VCaP (cell line): ENCODE measurements around the gene PSMG4.
A peak's percentile ranks its signal among the peaks of the same experiment; 100 is the strongest.

ENCODE experiments used
- H3K27ac ChIP-seq: fragments of 450-650 bp; 2 replicates; pipeline ENCODE4 v1.5.1; 2017
- CTCF ChIP-seq: fragments of 450-650 bp; conservative IDR thresholded peaks from 2 replicates; pipeline ENCODE4 v1.5.1; 2017; ENCODE audit warnings: mild to moderate bottlenecking, moderate library complexity

Gene PSMG4

GRCh38 chr6:3271756-3272155, 13.0 kb downstream of the PSMG4 start:
- no peak for TF ChIP-seq CTCF
- H3K27ac ChIP-seq = no peak overlapping the region

GRCh38 chr6:3272911-3273547, 14.3 kb downstream of the PSMG4 start:
- TF ChIP-seq CTCF = no peak
- H3K27ac ChIP-seq = no peak overlapping the region

- H3K27ac ChIP-seq = no peak overlapping the region
- no peak for TF ChIP-seq CTCF
Measured at GRCh38 chr6:3273707-3274521, 15.2 kb downstream of the PSMG4 start.

- TF ChIP-seq CTCF = no peak
- H3K27ac ChIP-seq = no peak overlapping the region
Measured at GRCh38 chr6:3276174-3277167, 17.7 kb downstream of the PSMG4 start.

GRCh38 chr6:3277251-3277650, 18.5 kb downstream of the PSMG4 start:
- TF ChIP-seq CTCF = no peak
- no peak overlapping the region; the same call in 1 of the 2 replicates for H3K27ac ChIP-seq

- H3K27ac ChIP-seq = peak overlapping the region; percentile 55
- no peak for TF ChIP-seq CTCF
Measured at GRCh38 chr6:3277851-3278416, 19.2 kb downstream of the PSMG4 start.
